ENCODE measurements around the gene STK32B.

DNA sequence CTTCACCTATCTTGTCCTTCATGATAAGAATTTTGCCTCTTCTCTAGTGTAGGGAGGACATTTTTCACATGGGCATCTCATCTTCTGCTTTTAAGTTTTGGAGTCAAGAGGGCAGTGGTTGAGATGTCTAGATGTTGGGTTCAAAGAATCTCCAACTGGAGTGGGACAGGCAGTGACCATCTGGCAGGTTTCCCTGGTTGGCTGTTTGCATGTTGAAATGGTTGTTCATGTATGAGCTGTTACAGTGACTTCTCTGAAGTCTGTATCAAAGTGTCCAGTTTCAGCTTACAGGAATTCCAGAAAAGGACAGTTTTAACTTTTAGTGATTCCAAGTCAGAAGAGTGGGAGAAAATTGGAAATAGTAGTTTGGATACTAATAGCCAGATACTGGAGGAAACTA is 464.4 kb downstream of the STK32B start:
- TF ChIP-seq, protein P1, sequence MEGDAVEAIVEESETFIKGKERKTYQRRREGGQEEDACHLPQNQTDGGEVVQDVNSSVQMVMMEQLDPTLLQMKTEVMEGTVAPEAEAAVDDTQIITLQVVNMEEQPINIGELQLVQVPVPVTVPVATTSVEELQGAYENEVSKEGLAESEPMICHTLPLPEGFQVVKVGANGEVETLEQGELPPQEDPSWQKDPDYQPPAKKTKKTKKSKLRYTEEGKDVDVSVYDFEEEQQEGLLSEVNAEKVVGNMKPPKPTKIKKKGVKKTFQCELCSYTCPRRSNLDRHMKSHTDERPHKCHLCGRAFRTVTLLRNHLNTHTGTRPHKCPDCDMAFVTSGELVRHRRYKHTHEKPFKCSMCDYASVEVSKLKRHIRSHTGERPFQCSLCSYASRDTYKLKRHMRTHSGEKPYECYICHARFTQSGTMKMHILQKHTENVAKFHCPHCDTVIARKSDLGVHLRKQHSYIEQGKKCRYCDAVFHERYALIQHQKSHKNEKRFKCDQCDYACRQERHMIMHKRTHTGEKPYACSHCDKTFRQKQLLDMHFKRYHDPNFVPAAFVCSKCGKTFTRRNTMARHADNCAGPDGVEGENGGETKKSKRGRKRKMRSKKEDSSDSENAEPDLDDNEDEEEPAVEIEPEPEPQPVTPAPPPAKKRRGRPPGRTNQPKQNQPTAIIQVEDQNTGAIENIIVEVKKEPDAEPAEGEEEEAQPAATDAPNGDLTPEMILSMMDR (IDR thresholded peaks at IDR 0.05): no peak
- TF ChIP-seq POLR2A (IDR thresholded peaks at IDR 0.05) (no peak), EP300 (IDR thresholded peaks at IDR 0.05) (no peak)
